H9 (cell line): ENCODE measurements around the gene MOB4. TPM values are rescaled to one million over a fixed set of nuclear protein-coding genes. Genes with fewer than 3 reads are reported as not detected.

ENCODE experiments used
- DNase-seq: peaks from one replicate; pipeline ENCODE4 v3.0.0-alpha.2; 2017
- H2AFZ ChIP-seq: one replicate; pipeline ENCODE4 v1.6.1; 2013; ENCODE audit warnings: mild to moderate bottlenecking, low read length, control low read depth, moderate library complexity
- H2AK5ac ChIP-seq: 2 replicates; pipeline ENCODE4 v1.6.1; 2013; ENCODE audit warnings: low read length, control low read depth, mixed read lengths; ENCODE audit not compliant: insufficient read length
- H2BK120ac ChIP-seq: one replicate; pipeline ENCODE4 v1.6.1; 2013; ENCODE audit warnings: low read depth, mild to moderate bottlenecking, low read length, control low read depth, inconsistent platforms; ENCODE audit not compliant: poor library complexity, severe bottlenecking
- H2BK12ac ChIP-seq: 2 replicates; pipeline ENCODE4 v1.6.1; 2013; ENCODE audit warnings: low read length, control low read depth, mixed read lengths, low read depth; ENCODE audit not compliant: insufficient read length
- H2BK15ac ChIP-seq: 2 replicates; pipeline ENCODE4 v1.6.1; 2013; ENCODE audit warnings: low read depth, low read length, control low read depth
- H2BK20ac ChIP-seq: one replicate; pipeline ENCODE4 v1.6.1; 2013; ENCODE audit warnings: low read depth, mild to moderate bottlenecking, low read length, control low read depth, inconsistent platforms; ENCODE audit not compliant: poor library complexity, severe bottlenecking
- H2BK5ac ChIP-seq: 2 replicates; pipeline ENCODE4 v1.6.1; 2013; ENCODE audit warnings: low read length, control low read depth, mixed read lengths; ENCODE audit not compliant: insufficient read length
- H3K14ac ChIP-seq: 2 replicates; pipeline ENCODE4 v1.6.1; 2013; ENCODE audit warnings: low read length, control low read depth; ENCODE audit not compliant: insufficient read depth
- H3K18ac ChIP-seq: 2 replicates; pipeline ENCODE4 v1.6.1; 2013; ENCODE audit warnings: low read depth, mild to moderate bottlenecking, mixed read lengths, low read length, control low read depth; ENCODE audit not compliant: insufficient read length
- H3K23ac ChIP-seq: 2 replicates; pipeline ENCODE4 v1.6.1; 2013; ENCODE audit warnings: low read length, control low read depth, mixed read lengths, low read depth; ENCODE audit not compliant: insufficient read length
- H3K23me2 ChIP-seq: 2 replicates; pipeline ENCODE4 v1.6.1; 2013; ENCODE audit warnings: low read depth, mild to moderate bottlenecking, mixed read lengths, low read length, control low read depth; ENCODE audit not compliant: insufficient read length, poor library complexity, severe bottlenecking
- H3K27ac ChIP-seq: 2 replicates; pipeline ENCODE4 v1.5.1; 2013; ENCODE audit warnings: low read length, control low read depth, mixed read lengths, low read depth; ENCODE audit not compliant: insufficient read length
- H3K27me3 ChIP-seq: 2 replicates; pipeline ENCODE4 v1.6.1; 2013; ENCODE audit warnings: low read length, control low read depth, inconsistent platforms; ENCODE audit not compliant: insufficient read depth
- H3K4ac ChIP-seq: 2 replicates; pipeline ENCODE4 v1.6.1; 2013; ENCODE audit warnings: low read depth, mild to moderate bottlenecking, control low read depth, inconsistent platforms, low read length, moderate library complexity
- H3K4me1 ChIP-seq: 2 replicates; pipeline ENCODE4 v1.6.1; 2013; ENCODE audit warnings: low read length, control low read depth, inconsistent platforms; ENCODE audit not compliant: insufficient read depth
- H3K4me2 ChIP-seq: 2 replicates; pipeline ENCODE4 v1.6.1; 2013; ENCODE audit warnings: low read length, control low read depth, mixed read lengths; ENCODE audit not compliant: insufficient read length, insufficient read depth
- H3K56ac ChIP-seq: 2 replicates; pipeline ENCODE4 v1.6.1; 2013; ENCODE audit warnings: low read depth, mild to moderate bottlenecking, mixed read lengths, low read length, control low read depth; ENCODE audit not compliant: insufficient read length
- H3K79me1 ChIP-seq: 2 replicates; pipeline ENCODE4 v1.6.1; 2013; ENCODE audit warnings: low read depth, mild to moderate bottlenecking, moderate library complexity, low read length, control low read depth, inconsistent platforms; ENCODE audit not compliant: insufficient read depth, poor library complexity, severe bottlenecking
- H3K79me2 ChIP-seq: 2 replicates; pipeline ENCODE4 v1.6.1; 2013; ENCODE audit warnings: low read length, control low read depth, inconsistent platforms; ENCODE audit not compliant: insufficient read depth
- H3K9ac ChIP-seq: 2 replicates; pipeline ENCODE4 v1.6.1; 2013; ENCODE audit warnings: low read length, control low read depth, mixed read lengths; ENCODE audit not compliant: insufficient read length; ENCODE audit errors: extremely low read depth
- H3K9me3 ChIP-seq: one replicate; pipeline ENCODE4 v1.6.1; 2013; ENCODE audit warnings: low read depth, low read length, inconsistent platforms; ENCODE audit not compliant: control insufficient read depth
- H3T11ph ChIP-seq: one replicate; pipeline ENCODE4 v1.6.1; 2013; ENCODE audit warnings: mild to moderate bottlenecking, low read length, control low read depth, inconsistent platforms
- H4K20me1 ChIP-seq: one replicate; pipeline ENCODE4 v1.6.1; 2013; ENCODE audit not compliant: control insufficient read depth, insufficient read length, insufficient read depth
- H4K5ac ChIP-seq: 2 replicates; pipeline ENCODE4 v1.6.1; 2013; ENCODE audit warnings: low read depth, mild to moderate bottlenecking, mixed read lengths, low read length, control low read depth; ENCODE audit not compliant: insufficient read length
- H4K8ac ChIP-seq: replicated peaks from 2 replicates; pipeline ENCODE4 v1.6.1; 2013; ENCODE audit warnings: low read length, control low read depth, mixed read lengths, low read depth; ENCODE audit not compliant: insufficient read length
- H4K91ac ChIP-seq: 2 replicates; pipeline ENCODE4 v1.6.1; 2013; ENCODE audit warnings: low read depth, mild to moderate bottlenecking, moderate library complexity, mixed read lengths, low read length, control low read depth; ENCODE audit not compliant: insufficient read length
- H3K27ac Mint-ChIP-seq, 3 experiments: 2 replicates in 2 of 3; 3 replicates in 1 of 3; pipeline ENCODE4 v1.8.0; 2020 to 2021; ENCODE audit warnings: mixed read lengths in 3 of 3, mild to moderate bottlenecking in 1 of 3, moderate library complexity in 1 of 3
- H3K27me3 Mint-ChIP-seq: 2 replicates; pipeline ENCODE4 v1.8.0; 2021; ENCODE audit warnings: low read depth, mild to moderate bottlenecking, moderate library complexity, mixed read lengths
- H3K36me3 Mint-ChIP-seq, 3 experiments: 2 replicates in 2 of 3; 3 replicates in 1 of 3; pipeline ENCODE4 v1.8.0; 2020 to 2021; ENCODE audit warnings: low read depth in 3 of 3, mixed read lengths in 3 of 3; ENCODE audit not compliant: insufficient read depth in 1 of 3
- H3K4me1 Mint-ChIP-seq, 2 experiments: 2 replicates each; pipeline ENCODE4 v1.8.0; 2020; ENCODE audit warnings: mixed read lengths in 2 of 2
- H3K4me3 Mint-ChIP-seq, 2 experiments: 2 replicates in 1 of 2; 3 replicates in 1 of 2; pipeline ENCODE4 v1.8.0; 2020 to 2021; ENCODE audit warnings: mild to moderate bottlenecking in 2 of 2, mixed read lengths in 2 of 2, moderate library complexity in 1 of 2
- H3K9me3 Mint-ChIP-seq, 2 experiments: 2 replicates in 1 of 2; 3 replicates in 1 of 2; pipeline ENCODE4 v1.8.0; 2020; ENCODE audit warnings: mild to moderate bottlenecking in 2 of 2, mixed read lengths in 2 of 2, moderate library complexity in 1 of 2
- CTCF ChIP-seq: fragments of 200-600 bp; sonication (generic); conservative IDR thresholded peaks from 3 replicates; pipeline ENCODE4 v1.8.0; 2021; ENCODE audit warnings: antibody characterized with exemption, mild to moderate bottlenecking
- WGBS: extraction: QIAGEN DNeasy Blood & Tissue Kit; methylation state at CpG from one replicate; pipeline ENCODE4 v1.1.7; 2013; ENCODE audit warnings: missing lambda C conversion rate, low lambda C conversion rate, mixed read lengths; ENCODE audit not compliant: insufficient read length; ENCODE audit errors: extremely low coverage; 5-methylcytosine and 5-hydroxymethylcytosine counted together
- total RNA-seq: library from RNA; stranded (reverse); gene quantifications from 2 replicates; pipeline ENCODE4 v1.2.1, GENCODE V29; 2021

The MOB4 gene
- total RNA-seq, 1 experiment from 2014 or later, result 57.6 TPM

- Histone ChIP-seq H2AK5ac (no peak overlapping the region), H2BK120ac (no peak overlapping the region), H4K20me1 (no peaks in the 10 kb centered on the region), H2BK5ac (no peak overlapping the region), H3K4me1 (no peaks in the 10 kb centered on the region; the same call in 1 of the 2 replicates), H2BK15ac (no peak overlapping the region), H3K4me2 (peak overlapping the region; percentile 76), H3K18ac (no peak overlapping the region), H3K23me2 (peaks cover 6% of the 10 kb centered on the region), H3T11ph (no peak overlapping the region), H3K79me2 (peaks cover 48% of the 10 kb centered on the region; the same call in 1 of the 2 replicates), H3K27me3 (no peaks in the 10 kb centered on the region), H2BK20ac (no peak overlapping the region), H2BK12ac (no peak overlapping the region), H3K27ac (no peak overlapping the region), H4K91ac (no peak overlapping the region), H2AFZ (no peak overlapping the region), H3K9ac (peak overlapping the region; percentile 90), H3K56ac (no peak overlapping the region), H4K5ac (no peak overlapping the region), H3K14ac (no peak overlapping the region), H3K4ac (no peak overlapping the region), H3K79me1 (no peaks in the 10 kb centered on the region), H4K8ac (no peak overlapping the region), H3K23ac (no peak overlapping the region), H3K9me3 (no peaks in the 10 kb centered on the region)
- no peak for TF ChIP-seq CTCF
- Mint-ChIP-seq H3K27ac (peak overlapping the region; percentile 96 to 98 (median 98)), H3K27me3 (no peaks in the 10 kb centered on the region), H3K4me1 (peaks cover 35 to 41% of the 10 kb centered on the region in 2 experiments), H3K36me3 (peaks cover 76 to 88% (median 85%) of the 10 kb centered on the region in 3 experiments), H3K9me3 (no peaks in the 10 kb centered on the region; a peak in 1 of 5 replicates), H3K4me3 (peak overlapping the region; percentile 98 to 99)
- no peak for DNase-seq
- no CpG with 5 or more reads among the region's 14 CpGs for WGBS
Observed at GRCh38 chr2:197498235-197498936, 17.5 kb upstream of the MOB4 start.
